HepG2 (cell line): ENCODE measurements around the gene ZG16B. TPM values are rescaled to one million over a fixed set of nuclear protein-coding genes. Genes with fewer than 3 reads are reported as not detected.

ENCODE experiments used
- ATF3 ChIP-seq: sonication (generic); formaldehyde crosslinking; IDR thresholded peaks from 2 replicates; pipeline ENCODE4 v1.4.0; 2020; ENCODE audit warnings: missing genetic modification reagents
- CENPBD1 ChIP-seq: sonication (generic); formaldehyde crosslinking; IDR thresholded peaks from 2 replicates; pipeline ENCODE4 v1.8.0; 2022; ENCODE audit warnings: missing genetic modification reagents, low read depth, mild to moderate bottlenecking, borderline replicate concordance
- DMAP1 ChIP-seq: IDR thresholded peaks from 2 replicates; pipeline ENCODE4 v1.6.1; 2016
- DNMT1 ChIP-seq: sonication (generic); formaldehyde crosslinking; IDR thresholded peaks from 2 replicates; pipeline ENCODE4 v1.5.1; 2020; ENCODE audit warnings: mild to moderate bottlenecking, missing genetic modification reagents
- HDAC2 ChIP-seq: sonication (generic); formaldehyde crosslinking; IDR thresholded peaks from 2 replicates; pipeline ENCODE4 v1.4.0; 2020; ENCODE audit warnings: missing genetic modification reagents
- MBNL3 ChIP-seq: fragments of 250-450 bp; sonication (Bioruptor Pico); conservative IDR thresholded peaks from 2 replicates; pipeline ENCODE4 v1.8.0; 2022; ENCODE audit warnings: mild to moderate bottlenecking, inconsistent platforms
- MEIS1 ChIP-seq: sonication (generic); formaldehyde crosslinking; IDR thresholded peaks from 2 replicates; pipeline ENCODE4 v1.9.0; 2021; ENCODE audit warnings: mild to moderate bottlenecking, missing genetic modification reagents, moderate library complexity, borderline replicate concordance
- PAXIP1 ChIP-seq: sonication (generic); formaldehyde crosslinking; conservative IDR thresholded peaks from 2 replicates; pipeline ENCODE4 v1.4.0; 2020; ENCODE audit warnings: mild to moderate bottlenecking, missing genetic modification reagents, moderate library complexity
- RFX3 ChIP-seq: IDR thresholded peaks from 2 replicates; pipeline ENCODE4 v1.6.1; 2016; ENCODE audit warnings: missing biosample characterization, missing genetic modification reagents
- SIN3A ChIP-seq: IDR thresholded peaks from 2 replicates; pipeline ENCODE4 v1.6.1; 2011; ENCODE audit warnings: low read depth, mild to moderate bottlenecking, control low read depth, low read length, borderline replicate concordance
- TBL1XR1 ChIP-seq: fragments of 150-350 bp; IDR thresholded peaks from 2 replicates; pipeline ENCODE4 v1.6.1; 2014; ENCODE audit warnings: borderline replicate concordance, low read length; ENCODE audit not compliant: partially characterized antibody
- TBX2 ChIP-seq: sonication (generic); formaldehyde crosslinking; IDR thresholded peaks from 2 replicates; pipeline ENCODE4 v1.5.0; 2020; ENCODE audit warnings: missing genetic modification reagents, mild to moderate bottlenecking, borderline replicate concordance
- TSC22D2 ChIP-seq: sonication (generic); formaldehyde crosslinking; IDR thresholded peaks from 2 replicates; pipeline ENCODE4 v1.5.1; 2020; ENCODE audit warnings: missing genetic modification reagents, mild to moderate bottlenecking, borderline replicate concordance
- ZNF235 ChIP-seq: sonication (generic); formaldehyde crosslinking; IDR thresholded peaks from 2 replicates; pipeline ENCODE4 v1.8.1; 2023; ENCODE audit warnings: mild to moderate bottlenecking, missing genetic modification reagents, borderline replicate concordance
- ZNF281 ChIP-seq: sonication (generic); formaldehyde crosslinking; IDR thresholded peaks from 2 replicates; pipeline ENCODE4 v1.4.0; 2020; ENCODE audit warnings: missing genetic modification reagents, borderline replicate concordance
- ZNF383 ChIP-seq: sonication (generic); formaldehyde crosslinking; IDR thresholded peaks from 2 replicates; pipeline ENCODE4 v1.4.0; 2020; ENCODE audit warnings: missing genetic modification reagents, mild to moderate bottlenecking, borderline replicate concordance
- ZNF530 ChIP-seq: sonication (generic); formaldehyde crosslinking; IDR thresholded peaks from 2 replicates; pipeline ENCODE4 v1.5.0; 2020; ENCODE audit warnings: low read depth, mild to moderate bottlenecking, missing genetic modification reagents
- ZNF563 ChIP-seq: sonication (generic); formaldehyde crosslinking; IDR thresholded peaks from 2 replicates; pipeline ENCODE4 v1.8.0; 2022; ENCODE audit warnings: mild to moderate bottlenecking, moderate library complexity, missing genetic modification reagents
- ZNF883 ChIP-seq: sonication (generic); formaldehyde crosslinking; IDR thresholded peaks from 2 replicates; pipeline ENCODE4 v1.5.1; 2020; ENCODE audit warnings: mild to moderate bottlenecking, missing genetic modification reagents; ENCODE audit errors: not compliant biosample characterization
- ZSCAN20 ChIP-seq: sonication (generic); formaldehyde crosslinking; IDR thresholded peaks from 2 replicates; pipeline ENCODE4 v1.4.0; 2020; ENCODE audit warnings: missing genetic modification reagents, mild to moderate bottlenecking, borderline replicate concordance
- polyA plus RNA-seq, 8 experiments: library from polyadenylated mRNA; depleted of rRNA in 3 of 8; stranded (reverse) in 7 of 8; unstranded in 1 of 8; fragments of >200 nt; fragmentation: Illumina TruSeq in 4 of 8; extraction: Trizol in 4 of 8; gene quantifications; 2 replicates each; pipeline versions ENCODE4 v1.2.1 to v1.2.3, GENCODE V29; 2011 to 2016; ENCODE audit warnings: low read depth in 4 of 8, missing spikeins in 1 of 8, mixed read lengths in 1 of 8; ENCODE audit not compliant: insufficient read depth in 1 of 8
- total RNA-seq, 5 experiments: library from RNA; depleted of rRNA; stranded (reverse); fragments of >200 nt; fragmentation: Illumina TruSeq; extraction: Trizol; gene quantifications; 2 replicates each; pipeline ENCODE4 v1.2.3, GENCODE V29; 2016; ENCODE audit warnings: low read depth in 1 of 5
- TF ChIP-seq, protein P1 (sequence below): sonication (generic); formaldehyde crosslinking; IDR thresholded peaks from 2 replicates; pipeline ENCODE4 v1.5.0; 2020; ENCODE audit warnings: mild to moderate bottlenecking, low read depth, missing genetic modification reagents, borderline replicate concordance

The ZG16B gene
- total and polyA plus RNA-seq, 2 of the 13 experiments (the other 11 are each of a cell fraction or from before 2014, with no cell fraction given): 1.5 to 11.3 TPM

GRCh38 chr16:2867987-2868789, 38.1 kb downstream of the ZG16B start (continued):
- TF ChIP-seq ZSCAN20 (CRISPR knock-in tag) (0 out of 2 replicates have a peak, but pooled peaks have one; percentile 45), RFX3 (no peak), TBL1XR1 (no peak), DMAP1 (CRISPR knock-in tag) (peak; percentile 88; the same call in 1 of the 2 replicates), SIN3A (no peak), ZNF530 (CRISPR knock-in tag) (no peak), ZNF281 (CRISPR knock-in tag) (no peak), ZNF563 (peak; percentile 79), HDAC2 (CRISPR knock-in tag) (peak; percentile 76), PAXIP1 (CRISPR knock-in tag) (0 out of 2 replicates have a peak, but pooled peaks have one; percentile 1), ATF3 (CRISPR knock-in tag) (no peak), CENPBD1 (CRISPR knock-in tag) (no peak), MBNL3 (no peak), ZNF883 (CRISPR knock-in tag) (peak; percentile 33), TBX2 (CRISPR knock-in tag) (peak; percentile 89), DNMT1 (CRISPR knock-in tag) (peak; percentile 59; the same call in 1 of the 2 replicates), MEIS1 (CRISPR knock-in tag) (peak; percentile 38; the same call in 1 of the 2 replicates), ZNF235 (CRISPR knock-in tag) (no peak), ZNF383 (CRISPR knock-in tag) (no peak), TSC22D2 (peak; percentile 65; the same call in 1 of the 2 replicates)
- TF ChIP-seq, protein P1, sequence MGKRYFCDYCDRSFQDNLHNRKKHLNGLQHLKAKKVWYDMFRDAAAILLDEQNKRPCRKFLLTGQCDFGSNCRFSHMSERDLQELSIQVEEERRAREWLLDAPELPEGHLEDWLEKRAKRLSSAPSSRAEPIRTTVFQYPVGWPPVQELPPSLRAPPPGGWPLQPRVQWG (CRISPR knock-in tag): no peak
